ENCODE data around the gene NR2C2AP.

- TF ChIP-seq CTCF (IDR thresholded peaks at IDR 0.05) (no peak), POLR2A (IDR thresholded peaks at IDR 0.05) (no peak), EP300 (IDR thresholded peaks at IDR 0.05) (no peak)
These were observed 10.9 kb upstream of the NR2C2AP start for GRCh38 chr19:19214159-19214490.

Measured in ovary (tissue), 3 donors.